ENCODE data around the gene AP4S1. TPM values are rescaled to one million over a fixed set of nuclear protein-coding genes. Genes with fewer than 3 reads are reported as not detected.

The AP4S1 gene
- total and polyA plus RNA-seq, 4 donors = 5.4 to 10.7 (median 7.3) TPM

DNA sequence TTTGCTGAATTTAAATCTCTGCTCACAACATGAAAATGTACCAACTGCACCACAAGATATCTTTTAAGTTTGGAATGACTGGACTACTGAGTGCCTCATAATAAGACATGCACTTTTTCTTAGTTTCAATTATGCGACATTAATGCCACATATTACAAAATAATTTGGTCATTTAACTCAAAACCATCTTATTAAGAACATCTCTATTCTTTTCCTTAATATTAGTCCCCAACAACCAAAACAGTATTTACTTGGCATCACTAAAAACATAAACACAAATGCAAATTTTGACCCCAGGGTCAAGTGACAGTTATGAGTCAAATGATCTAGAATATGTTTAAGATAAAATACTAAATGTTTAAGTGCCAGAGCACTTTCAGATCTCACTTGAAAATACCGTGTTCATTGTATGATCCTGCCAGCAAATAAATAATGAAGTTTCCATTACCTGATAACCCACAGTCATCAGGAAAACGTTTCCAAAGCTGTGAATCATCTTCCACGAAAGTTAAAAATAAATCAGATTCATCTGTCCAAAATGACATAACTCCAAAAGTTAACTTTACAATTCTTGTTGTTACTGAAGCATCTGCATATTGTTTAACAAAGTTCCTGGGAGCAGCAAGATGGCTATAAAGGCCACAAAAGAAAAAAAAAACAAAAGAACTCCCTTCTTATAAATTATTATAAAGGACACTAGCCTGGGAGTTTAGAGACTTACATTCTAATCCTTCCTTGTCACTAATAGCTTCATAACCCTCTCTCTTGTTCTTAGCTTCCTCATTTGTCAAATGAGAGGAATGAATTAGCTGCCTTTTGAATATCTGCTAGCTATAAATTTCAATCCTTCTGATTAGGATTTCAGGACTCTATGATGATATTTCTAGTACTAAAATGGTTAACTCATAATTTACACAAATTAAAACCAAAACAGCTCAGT is 30.5 kb upstream of the AP4S1 start:
- DNase-seq (peak in 2 of 3 donors; percentile 15 to 18), ATAC-seq (ENCODE audit: insufficient read depth, low FRiP score) (no peak)
- Histone ChIP-seq H3K27ac (ENCODE audit: low read depth in 1 of 2, low read length in 1 of 2) (peak overlapping the region in 1 of 2 donors; percentile 60), H3K27me3 (ENCODE audit: control insufficient read depth in 3 of 3, insufficient read depth in 3 of 3, low read length in 2 of 3) (no peaks in the 10 kb centered on the region), H3K36me3 (ENCODE audit: control insufficient read depth in 4 of 4, insufficient read depth in 4 of 4, low read length in 4 of 4) (peaks cover 2 to 9% (median 4%) of the 10 kb centered on the region in 4 donors), H3K4me3 (no peak overlapping the region), H3K4me1 (ENCODE audit: control insufficient read depth in 5 of 5, insufficient read depth in 5 of 5, low read length in 5 of 5) (peaks cover 0 to 27% (median 4%) of the 10 kb centered on the region in 5 donors), H3K9ac (ENCODE audit: insufficient read depth in 1 of 2, low read length in 2 of 2) (peak overlapping the region in 1 of 2 donors; percentile 15), H3K9me3 (ENCODE audit: control insufficient read depth in 4 of 4, insufficient read depth in 3 of 4, low read length in 3 of 4) (peaks cover 0 to 7% (median 3%) of the 10 kb centered on the region in 4 donors)
- TF ChIP-seq, protein P1, sequence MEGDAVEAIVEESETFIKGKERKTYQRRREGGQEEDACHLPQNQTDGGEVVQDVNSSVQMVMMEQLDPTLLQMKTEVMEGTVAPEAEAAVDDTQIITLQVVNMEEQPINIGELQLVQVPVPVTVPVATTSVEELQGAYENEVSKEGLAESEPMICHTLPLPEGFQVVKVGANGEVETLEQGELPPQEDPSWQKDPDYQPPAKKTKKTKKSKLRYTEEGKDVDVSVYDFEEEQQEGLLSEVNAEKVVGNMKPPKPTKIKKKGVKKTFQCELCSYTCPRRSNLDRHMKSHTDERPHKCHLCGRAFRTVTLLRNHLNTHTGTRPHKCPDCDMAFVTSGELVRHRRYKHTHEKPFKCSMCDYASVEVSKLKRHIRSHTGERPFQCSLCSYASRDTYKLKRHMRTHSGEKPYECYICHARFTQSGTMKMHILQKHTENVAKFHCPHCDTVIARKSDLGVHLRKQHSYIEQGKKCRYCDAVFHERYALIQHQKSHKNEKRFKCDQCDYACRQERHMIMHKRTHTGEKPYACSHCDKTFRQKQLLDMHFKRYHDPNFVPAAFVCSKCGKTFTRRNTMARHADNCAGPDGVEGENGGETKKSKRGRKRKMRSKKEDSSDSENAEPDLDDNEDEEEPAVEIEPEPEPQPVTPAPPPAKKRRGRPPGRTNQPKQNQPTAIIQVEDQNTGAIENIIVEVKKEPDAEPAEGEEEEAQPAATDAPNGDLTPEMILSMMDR (IDR thresholded peaks at IDR 0.05; ENCODE audit: control extremely low read depth, extremely low read depth) = no peak
- WGBS, 2 donors = 11 to 25% methylated on average over 4 of the region's 4 CpGs

DNA sequence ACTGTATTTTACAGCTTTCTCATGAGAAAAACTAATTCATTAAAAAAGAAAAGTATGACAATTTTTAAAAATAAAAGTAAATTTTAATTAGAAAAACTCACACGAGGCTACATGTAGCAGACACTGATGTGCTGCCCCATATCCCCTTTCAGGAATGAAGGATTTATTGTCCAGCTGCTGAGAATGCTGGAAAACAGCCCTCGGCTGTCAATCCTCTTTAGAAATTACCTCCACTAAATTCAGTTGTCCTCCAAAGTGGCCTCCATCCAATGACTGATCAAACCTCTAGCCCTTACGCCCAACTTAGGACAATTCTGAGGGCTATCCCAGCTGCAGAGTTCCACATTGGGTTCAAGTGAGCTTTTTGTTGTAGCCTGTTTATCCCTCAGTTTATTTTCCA is 29.8 kb upstream of the AP4S1 start:
- Histone ChIP-seq H3K4me1 (ENCODE audit: control insufficient read depth in 5 of 5, insufficient read depth in 5 of 5, low read length in 5 of 5) (peaks cover 0 to 28% (median 4%) of the 10 kb centered on the region in 5 donors), H3K9ac (ENCODE audit: insufficient read depth in 1 of 2, low read length in 2 of 2) (no peak overlapping the region), H3K27me3 (ENCODE audit: control insufficient read depth in 3 of 3, insufficient read depth in 3 of 3, low read length in 2 of 3) (no peaks in the 10 kb centered on the region), H3K4me3 (no peak overlapping the region), H3K27ac (ENCODE audit: low read depth in 1 of 2, low read length in 1 of 2) (peak overlapping the region in 1 of 2 donors; percentile 40), H3K9me3 (ENCODE audit: control insufficient read depth in 4 of 4, insufficient read depth in 3 of 4, low read length in 3 of 4) (peaks cover 0 to 7% (median 3%) of the 10 kb centered on the region in 4 donors), H3K36me3 (ENCODE audit: control insufficient read depth in 4 of 4, insufficient read depth in 4 of 4, low read length in 4 of 4) (peaks cover 2 to 9% (median 4%) of the 10 kb centered on the region in 4 donors)
- TF ChIP-seq, protein P1 (IDR thresholded peaks at IDR 0.05; ENCODE audit: control extremely low read depth, extremely low read depth) = no peak
- no peak for ATAC-seq (ENCODE audit: insufficient read depth, low FRiP score)
- 77 to 82% methylated on average over 3 of the region's 3 CpGs for whole genome bisulfite sequencing, 2 donors
- no peak for DNase-seq

DNA sequence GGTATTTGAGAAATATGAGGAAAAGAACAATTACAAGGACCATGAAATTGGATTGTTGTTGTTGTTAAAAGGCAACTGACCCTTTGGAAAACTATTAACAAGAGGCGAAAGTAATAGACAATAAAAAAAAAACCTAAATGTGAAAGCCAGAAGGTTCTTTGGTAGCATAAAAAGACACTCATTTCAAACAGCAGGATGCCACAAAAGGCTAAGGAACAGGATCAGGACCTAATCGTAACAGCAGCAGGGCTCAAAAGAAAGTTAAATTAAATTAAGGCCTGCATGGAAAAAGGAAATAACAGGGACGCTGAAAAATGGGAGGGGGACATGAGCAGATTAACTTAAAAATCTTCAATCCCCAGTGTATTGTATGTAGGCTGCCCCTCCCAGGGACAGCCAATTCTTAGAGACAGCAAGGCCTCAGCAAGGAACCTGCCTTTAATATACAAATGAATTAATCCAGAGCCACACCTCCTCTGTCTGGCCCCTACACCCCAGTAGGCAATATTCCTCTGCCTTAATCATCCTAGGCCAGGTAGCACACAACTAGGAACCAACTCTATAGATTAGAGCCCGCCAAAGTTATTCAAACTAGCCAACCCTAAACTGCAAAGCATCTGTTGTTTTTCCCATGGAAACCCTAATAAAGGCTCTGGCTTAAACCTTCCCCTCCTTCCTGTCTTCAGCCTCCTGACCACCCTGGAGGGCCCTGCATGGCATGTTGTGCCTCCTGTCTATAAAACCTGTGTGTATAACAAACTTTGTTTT is 28.4 kb upstream of the AP4S1 start:
- ATAC-seq (ENCODE audit: insufficient read depth, low FRiP score) (no peak), DNase-seq (no peak)
- TF ChIP-seq, protein P1 (IDR thresholded peaks at IDR 0.05; ENCODE audit: control extremely low read depth, extremely low read depth) = no peak
- WGBS, 2 donors = 92 to 93% methylated on average over 4 of the region's 4 CpGs
- no peak overlapping the region for H3K27ac ChIP-seq (ENCODE audit: low read depth in 1 of 2, low read length in 1 of 2)
- peaks cover 0 to 22% (median 4%) of the 10 kb centered on the region in 5 donors for H3K4me1 ChIP-seq (ENCODE audit: control insufficient read depth in 5 of 5, insufficient read depth in 5 of 5, low read length in 5 of 5)
- peaks cover 0 to 7% (median 3%) of the 10 kb centered on the region in 4 donors for H3K9me3 ChIP-seq (ENCODE audit: control insufficient read depth in 4 of 4, insufficient read depth in 3 of 4, low read length in 3 of 4)
- H3K9ac ChIP-seq (ENCODE audit: insufficient read depth in 1 of 2, low read length in 2 of 2) = no peak overlapping the region
- H3K27me3 ChIP-seq (ENCODE audit: control insufficient read depth in 3 of 3, insufficient read depth in 3 of 3, low read length in 2 of 3) = no peaks in the 10 kb centered on the region
- peaks cover 2 to 9% (median 6%) of the 10 kb centered on the region in 4 donors for H3K36me3 ChIP-seq (ENCODE audit: control insufficient read depth in 4 of 4, insufficient read depth in 4 of 4, low read length in 4 of 4)
- H3K4me3 ChIP-seq = no peak overlapping the region

All from lung (tissue), 12 donors.